K562 (cell line): ENCODE results near the gene CPA2. TPM values are rescaled to one million over a fixed set of nuclear protein-coding genes. Genes with fewer than 3 reads are reported as not detected.

Experiments
- ATAC-seq: fragments of 200-7000 bp; cut with Tn5 transposase; 3 replicates; pipeline ENCODE4 v1.9.1; 2020; ENCODE audit warnings: moderate library complexity
- BruUV-seq: library from RNA; stranded (reverse); fragments of 400-500 nt; replicated peaks from 2 replicates; lab custom pipeline; 2021; lab: Mats Ljungman, UMichigan
- CTCF ChIA-PET: fragments of 300-600 bp; formaldehyde crosslinking; extraction: SDS; loops from one replicate; lab custom pipeline; 2021; ENCODE audit warnings: low intra/inter-chr PET ratio; lab: Yijun Ruan, JAX
- POLR2A ChIA-PET: fragments of 300-600, 350-650 bp; sonication (Branson Sonifier 250); formaldehyde crosslinking; extraction: SDS; loops from one replicate; lab custom pipeline; 2021; ENCODE audit warnings: antibody characterized with exemption, inconsistent platforms; lab: Yijun Ruan, JAX
- DNase-seq, 4 experiments: peaks; one replicate each; pipeline versions ENCODE4 v3.0.0 to v3.0.0-alpha.2; 2011 to 2018; ENCODE audit warnings: low spot score in 3 of 4, mixed read lengths in 3 of 4; ENCODE audit errors: extremely low read depth in 1 of 4
- FAIRE-seq: peaks from 2 replicates; lab custom pipeline; 2011; peaks lifted over from hg19 to GRCh38; lab: Jason Lieb, UNC
- H2AFZ ChIP-seq: 2 replicates; pipeline ENCODE4 v1.6.0; 2011; ENCODE audit warnings: low read depth, low read length, control low read depth, inconsistent platforms
- H3K27ac ChIP-seq: fragments of 200-600 bp; 3 replicates; pipeline ENCODE4 v1.8.0; 2011; ENCODE audit warnings: low read depth, mild to moderate bottlenecking, control low read depth, inconsistent platforms, low read length, moderate library complexity, mixed read lengths; ENCODE audit errors: extremely low read depth
- H3K27me3 ChIP-seq, 2 experiments: fragments of 300-600 bp in 1 of 2; 2 replicates in 1 of 2; 3 replicates in 1 of 2; pipeline versions ENCODE4 v1.6.0 to v1.8.0; 2011; ENCODE audit warnings: inconsistent platforms in 2 of 2, low read length in 2 of 2, mild to moderate bottlenecking in 1 of 2, mixed read lengths in 1 of 2, moderate library complexity in 1 of 2; ENCODE audit not compliant: control insufficient read depth in 2 of 2, insufficient read depth in 2 of 2
- H3K36me3 ChIP-seq: fragments of 300-600 bp; 3 replicates; pipeline ENCODE4 v1.8.0; 2011; ENCODE audit warnings: mild to moderate bottlenecking, low read length, inconsistent platforms; ENCODE audit not compliant: control insufficient read depth, insufficient read depth
- H3K4me1 ChIP-seq, 2 experiments: fragments of 200-600 bp in 1 of 2; replicated peaks in 1 of 2; 2 replicates in 1 of 2; 3 replicates in 1 of 2; pipeline versions ENCODE4 v1.5.1 to v1.8.0; 2011; ENCODE audit warnings: inconsistent platforms in 2 of 2, low read length in 2 of 2, mild to moderate bottlenecking in 1 of 2, mixed read lengths in 1 of 2, moderate library complexity in 1 of 2; ENCODE audit not compliant: control insufficient read depth in 2 of 2, insufficient read depth in 2 of 2
- H3K4me2 ChIP-seq: 2 replicates; pipeline ENCODE4 v1.6.1; 2011; ENCODE audit warnings: low read length, control low read depth, inconsistent platforms, mixed read lengths; ENCODE audit not compliant: insufficient read depth
- H3K4me3 ChIP-seq: fragments of 200-600 bp; sonication (generic), shearing (Covaris generic); 2 replicates; pipeline ENCODE4 v1.5.1; 2016; ENCODE audit warnings: control low read depth, inconsistent platforms
- H3K79me2 ChIP-seq: fragments of 200-600 bp; 3 replicates; pipeline ENCODE4 v1.8.0; 2011; ENCODE audit warnings: low read length, inconsistent platforms; ENCODE audit not compliant: control insufficient read depth, insufficient read depth
- H3K9ac ChIP-seq, 2 experiments: 2 replicates each; pipeline versions ENCODE4 v1.6.0 to v1.6.1; 2011; ENCODE audit warnings: low read depth in 2 of 2, low read length in 2 of 2, control low read depth in 1 of 2, inconsistent platforms in 1 of 2, mild to moderate bottlenecking in 1 of 2, mixed read lengths in 1 of 2; ENCODE audit not compliant: insufficient read depth in 1 of 2
- H3K9me1 ChIP-seq: one replicate; pipeline ENCODE4 v1.6.0; 2011; ENCODE audit warnings: inconsistent platforms, mild to moderate bottlenecking, low read length, moderate library complexity; ENCODE audit not compliant: control insufficient read depth, insufficient read depth
- H3K9me3 ChIP-seq: replicated peaks from 2 replicates; pipeline ENCODE4 v1.5.1; 2011; ENCODE audit warnings: low read depth, low read length, inconsistent platforms; ENCODE audit not compliant: control insufficient read depth, insufficient read depth
- H4K20me1 ChIP-seq: replicated peaks from 2 replicates; pipeline ENCODE4 v1.6.1; 2011; ENCODE audit warnings: low read length, inconsistent platforms, mixed read lengths; ENCODE audit not compliant: control insufficient read depth, insufficient read depth
- NFIC ChIP-seq: fragments of 450-650 bp; IDR thresholded peaks from 2 replicates; pipeline ENCODE4 v1.6.1; 2017; ENCODE audit warnings: mild to moderate bottlenecking, inconsistent platforms
- NFYB ChIP-seq: IDR thresholded peaks from 2 replicates; pipeline ENCODE4 v1.6.1; 2011; ENCODE audit warnings: mild to moderate bottlenecking, moderate library complexity; ENCODE audit not compliant: insufficient read length; ENCODE audit errors: extremely low read depth
- RBM25 ChIP-seq: fragments of 200-400 bp; formaldehyde crosslinking; IDR thresholded peaks from 2 replicates; pipeline ENCODE4 v1.6.1; 2018; ENCODE audit warnings: low read length, low read depth, moderate library complexity; ENCODE audit not compliant: severe bottlenecking
- WGBS: fragments of 100-300 bp; shearing (Covaris generic); methylation state at CpG from one replicate; pipeline ENCODE4 v1.1.6; 2016; ENCODE audit warnings: low coverage, mixed read lengths; ENCODE audit not compliant: insufficient coverage; ENCODE audit errors: missing lambda C conversion rate; 5-methylcytosine and 5-hydroxymethylcytosine counted together
- in situ Hi-C: fragments of 300-500 bp; cut with MboI; formaldehyde crosslinking; loops from 4 replicates; pipeline ENCODE4 v1.15.0; 2018; ENCODE audit warnings: inconsistent platforms, mixed read lengths
- intact Hi-C: fragments of 100-400 bp; cut with micrococcal nuclease; formaldehyde crosslinking; loops from 2 replicates; pipeline ENCODE4 v1.14.2; 2022
- polyA plus RNA-seq, 8 experiments: library from polyadenylated mRNA; depleted of rRNA in 4 of 8; stranded (reverse) in 5 of 8; unstranded in 3 of 8; fragments of >200 nt; fragmentation: Nextera tagmentation in 2 of 8; fragmentation: Illumina TruSeq in 1 of 8; extraction: Ambion mirVana in 2 of 8; extraction: Trizol in 1 of 8; gene quantifications; 2 replicates each; pipeline versions ENCODE4 v1.2.1 to v1.2.3, GENCODE V29; 2011 to 2014; ENCODE audit warnings: inconsistent platforms in 1 of 8, missing spikeins in 1 of 8
- total RNA-seq, 7 experiments: library from RNA; depleted of rRNA in 6 of 7; stranded (reverse); fragments of >200 nt in 6 of 7; fragmentation: Illumina TruSeq in 2 of 7; extraction: Trizol in 2 of 7; gene quantifications; 2 replicates each; pipeline versions ENCODE4 v1.2.1 to v1.2.3, GENCODE V29; 2011 to 2021; ENCODE audit warnings: low replicate concordance in 1 of 7
- TF ChIP-seq, protein P1 (sequence below): conservative IDR thresholded peaks from 2 replicates; pipeline ENCODE4 v1.6.1; 2011; ENCODE audit warnings: low read depth, mild to moderate bottlenecking, low read length; ENCODE audit not compliant: control insufficient read depth

CPA2 gene
- total and polyA plus RNA-seq, 9 of the 15 experiments (the other 6 are each of a cell fraction or from before 2014, with no cell fraction given): 0.04 to 0.84 (median 0.09) TPM; not detected in 4

DNA sequence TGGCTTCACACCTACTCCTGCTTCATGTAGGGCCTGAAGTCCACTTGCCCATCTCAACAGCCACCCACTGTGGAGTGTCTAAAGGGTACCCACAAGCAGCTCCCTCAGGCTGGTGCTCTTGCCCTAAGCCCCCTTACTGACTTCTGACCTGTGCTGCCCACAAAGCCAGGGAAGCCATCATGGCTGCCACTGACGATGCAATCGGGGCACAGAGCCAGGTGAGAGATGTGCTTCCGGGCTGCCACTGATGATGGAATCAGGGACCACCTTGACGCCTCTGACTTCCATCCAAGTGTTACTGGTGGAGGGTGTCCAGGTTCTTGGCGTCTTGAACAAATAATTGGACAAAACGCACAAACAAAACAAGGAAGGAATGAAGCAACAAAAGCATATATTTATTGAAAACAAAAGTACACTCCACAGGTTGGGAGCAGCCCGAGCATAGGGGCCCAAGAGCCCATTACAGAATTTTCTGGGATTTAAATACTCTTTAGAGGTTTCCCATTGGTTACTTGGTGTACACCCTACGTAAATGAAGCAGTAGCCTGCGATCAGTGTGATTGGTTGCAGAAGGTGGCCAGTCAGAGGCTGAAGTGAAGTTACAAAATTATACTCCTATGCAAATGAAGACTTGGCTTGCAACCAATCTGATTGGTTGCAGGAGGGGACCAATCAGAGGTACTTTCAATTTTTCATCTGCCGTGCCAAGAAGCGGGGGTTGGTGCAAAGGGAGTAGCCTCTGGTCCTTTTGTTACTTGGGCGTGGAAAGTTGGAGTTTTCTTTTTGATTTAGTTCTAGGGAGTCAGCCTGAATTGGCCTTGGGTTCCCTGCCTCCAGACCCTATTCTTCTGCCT lies 4.5 kb downstream of the CPA2 start:
- intact Hi-C loops (loop anchor here (10.0 kb wide), 1 partner anchor 564 kb away; no protein-coding TSS in a partner anchor), in situ Hi-C loops (no loop called here)
- Histone ChIP-seq H3K9me3 (no peaks in the 10 kb centered on the region), H3K79me2 (no peaks in the 10 kb centered on the region), H3K4me2 (peak overlapping the region; percentile 21; the same call in 1 of the 2 replicates), H4K20me1 (no peaks in the 10 kb centered on the region), H3K27me3 (peaks cover 14% of the 10 kb centered on the region in 2 experiments; a peak in 4 of 5 replicates), H3K9me1 (no peaks in the 10 kb centered on the region), H3K9ac (no peak overlapping the region), H3K27ac (no peak overlapping the region), H3K36me3 (no peaks in the 10 kb centered on the region), H2AFZ (peak overlapping the region; percentile 80), H3K4me1 (peaks cover 8 to 9% of the 10 kb centered on the region in 2 experiments; a peak in 4 of 5 replicates), H3K4me3 (no peak overlapping the region)
- peak; percentile 75 for ATAC-seq
- FAIRE-seq: no peak
- TF ChIP-seq RBM25 (peak; percentile 57), NFYB (peak; percentile 33), NFIC (0 out of 2 replicates have a peak, but pooled peaks have one; percentile 21)
- TF ChIP-seq, protein P1, sequence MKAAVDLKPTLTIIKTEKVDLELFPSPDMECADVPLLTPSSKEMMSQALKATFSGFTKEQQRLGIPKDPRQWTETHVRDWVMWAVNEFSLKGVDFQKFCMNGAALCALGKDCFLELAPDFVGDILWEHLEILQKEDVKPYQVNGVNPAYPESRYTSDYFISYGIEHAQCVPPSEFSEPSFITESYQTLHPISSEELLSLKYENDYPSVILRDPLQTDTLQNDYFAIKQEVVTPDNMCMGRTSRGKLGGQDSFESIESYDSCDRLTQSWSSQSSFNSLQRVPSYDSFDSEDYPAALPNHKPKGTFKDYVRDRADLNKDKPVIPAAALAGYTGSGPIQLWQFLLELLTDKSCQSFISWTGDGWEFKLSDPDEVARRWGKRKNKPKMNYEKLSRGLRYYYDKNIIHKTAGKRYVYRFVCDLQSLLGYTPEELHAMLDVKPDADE: no peak
- no TSS peak for BruUV-seq
- ChIA-PET POLR2A (interaction anchor here (0.8 kb wide), 1 partner anchor 25 kb away, joined by 8 read pairs; no protein-coding TSS in a partner anchor), CTCF (no interaction called here)
- WGBS: 35% methylated on average over 12 of the region's 12 CpGs
- peak in 2 of 4 experiments; percentile 27 to 46 for DNase-seq
